HL-60/S4 treated with phorbol 12-myristate 13-acetate at 8.2 ng/mL for 4 days and 3 days (cell line): ENCODE data around the gene ZNF814.
"Not testable (repeated sequence)": the region's sequence is repeated elsewhere in the genome, so short reads cannot be mapped to it uniquely, and the experiment has no call there.

Experiments used
- in situ Hi-C: fragments of 300-500 bp; cut with MboI; formaldehyde crosslinking; loops from 2 replicates; pipeline ENCODE4 v1.15.0; 2022; ENCODE audit warnings: low sequenced_read_pairs

ZNF814 gene

DNA sequence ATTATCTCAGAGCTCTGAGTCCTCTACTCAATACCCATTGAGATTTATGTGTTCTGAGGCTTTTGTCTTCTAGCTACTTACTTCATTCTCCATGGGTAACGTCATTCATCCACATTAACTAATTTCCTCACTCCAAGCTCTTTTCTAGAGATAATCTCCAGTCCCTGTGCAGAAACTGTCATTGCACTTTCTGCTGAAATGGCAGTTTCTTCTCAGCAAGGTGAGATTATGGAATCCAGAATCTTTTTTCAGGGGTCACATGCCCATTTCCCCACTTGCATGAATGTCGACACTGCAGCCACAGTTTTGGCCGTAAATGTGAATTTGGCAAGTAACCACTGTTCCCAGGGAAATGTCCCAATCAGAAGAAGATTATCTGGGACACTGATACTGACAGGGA, 26.5 kb downstream of the ZNF814 start:
- in situ Hi-C loops: not testable (repeated sequence)

DNA sequence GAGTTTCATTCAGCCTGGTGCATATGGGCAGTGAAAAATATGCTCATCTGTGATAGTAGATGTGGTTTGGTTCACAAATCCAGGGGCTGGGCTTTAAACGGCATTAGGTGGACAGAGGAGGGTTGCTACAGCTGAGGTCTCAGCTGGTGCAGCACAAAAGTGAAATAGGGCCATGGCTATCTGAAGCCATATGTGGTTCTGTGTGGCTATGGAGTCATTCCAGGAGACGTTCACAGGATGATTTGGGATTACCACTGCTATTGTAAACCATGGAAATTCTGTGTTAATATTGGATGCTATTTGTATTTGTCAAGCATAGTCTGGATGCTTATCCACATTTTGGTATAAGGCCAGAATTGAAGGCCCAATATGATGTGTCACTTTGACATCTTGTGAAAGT, 34.7 kb downstream of the ZNF814 start:
- in situ Hi-C loops: not testable (repeated sequence)

DNA sequence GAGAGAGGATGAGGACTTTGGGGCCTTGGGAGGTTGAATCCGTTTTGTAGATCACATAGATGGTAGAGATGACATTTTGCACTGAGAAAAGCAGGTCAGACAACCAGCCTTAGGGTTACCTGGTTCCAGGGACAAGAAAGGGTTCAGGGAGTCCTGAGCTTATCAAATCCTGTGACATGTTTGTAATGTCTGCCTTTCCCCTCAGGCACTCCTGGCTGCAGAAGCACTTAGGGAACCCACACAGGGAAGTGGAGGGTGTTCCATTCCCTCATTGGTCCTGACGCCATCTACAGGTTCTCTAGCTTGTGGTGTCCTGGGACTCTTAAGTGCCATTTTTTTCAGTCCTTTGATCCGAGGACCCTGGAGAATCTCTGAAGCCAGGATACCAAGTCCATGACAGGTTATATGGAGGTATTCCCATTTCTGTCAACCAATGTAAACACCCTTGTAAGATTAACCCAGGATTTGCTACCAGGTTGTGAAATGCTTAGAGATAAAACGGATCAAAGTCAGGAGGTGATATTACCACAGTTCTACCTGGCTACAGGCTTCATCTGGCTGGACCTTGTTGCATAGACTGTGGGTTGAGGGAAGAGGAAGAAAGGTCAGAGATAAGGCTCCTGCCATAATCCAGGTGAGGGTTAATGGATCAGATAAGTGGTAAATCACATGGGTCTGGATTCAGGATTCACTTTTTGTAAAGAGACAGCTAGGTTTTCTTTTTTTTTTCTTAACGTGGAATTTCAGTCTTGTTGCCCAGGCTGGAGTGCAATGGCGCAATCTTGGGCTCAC, 36.8 kb downstream of the ZNF814 start:
- in situ Hi-C loops: not testable (repeated sequence)

DNA sequence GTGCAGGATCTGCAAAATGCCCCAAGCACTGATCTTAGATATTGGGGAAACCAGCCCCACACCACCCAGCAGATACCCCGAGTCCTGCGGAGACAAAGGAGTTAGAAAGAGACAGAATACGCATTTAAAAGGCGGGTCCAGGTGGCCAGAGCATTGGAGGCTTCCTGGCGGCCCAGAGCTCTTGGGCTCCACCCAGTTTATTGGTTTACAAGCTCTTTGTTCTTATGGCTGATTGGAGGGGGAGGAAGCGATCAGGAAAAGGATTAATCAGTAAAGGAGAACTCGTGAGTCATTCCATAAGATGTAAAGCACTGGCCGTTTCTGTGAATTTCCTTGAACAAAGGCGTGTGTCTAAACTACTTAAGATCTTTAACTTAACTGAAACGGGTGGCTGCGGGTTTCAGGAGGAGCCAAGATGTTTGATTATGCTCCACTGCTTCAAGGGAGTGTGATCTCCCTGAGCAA, 38.3 kb downstream of the ZNF814 start:
- in situ Hi-C loops: no loop called here

DNA sequence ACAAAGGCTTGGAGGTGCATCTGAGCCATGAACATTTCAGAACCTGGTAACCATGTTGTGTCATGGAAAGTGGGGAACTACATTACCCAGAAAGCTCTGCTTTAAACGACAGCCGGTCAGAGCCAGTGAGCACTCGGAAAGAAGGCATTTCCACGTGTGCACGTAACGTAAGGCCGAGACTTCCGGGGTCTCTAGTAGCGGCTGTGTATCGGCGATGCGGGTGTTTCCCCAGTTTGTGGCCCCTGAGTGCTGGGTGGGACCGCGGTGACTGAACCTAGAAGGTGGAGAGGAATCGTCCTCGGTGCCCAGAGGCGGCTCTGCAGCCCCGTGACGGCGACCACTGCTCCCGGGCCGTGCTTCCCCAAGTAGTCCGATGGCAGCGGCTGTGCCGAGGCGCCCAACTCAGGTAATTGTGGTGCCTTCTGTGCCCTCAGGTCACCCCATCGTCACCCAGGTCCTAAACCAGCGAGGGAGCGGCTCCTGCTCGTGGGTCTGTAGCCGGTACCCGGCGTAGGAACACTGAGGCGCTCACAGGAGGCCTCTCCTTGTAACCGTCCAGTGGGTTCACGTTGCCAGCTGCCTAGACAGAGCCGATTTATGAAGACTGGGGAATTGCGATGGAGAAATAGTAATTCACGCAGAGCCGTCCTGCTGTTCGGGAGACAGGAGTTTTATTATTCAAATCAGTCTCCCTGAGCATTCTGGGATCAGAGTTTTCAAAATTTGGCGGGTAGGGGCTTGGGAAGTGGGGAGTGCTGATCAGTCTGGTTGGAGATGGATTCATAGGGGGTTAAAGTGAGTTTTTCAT, 39.0 kb downstream of the ZNF814 start, which contains the start of gene ZNF587:
TSS of gene ZNF587 (plus strand) at position 194 of the 808 bp plus-strand sequence. CDS start at position 374, 180 bp downstream.
- in situ Hi-C loops: not testable (repeated sequence)

DNA sequence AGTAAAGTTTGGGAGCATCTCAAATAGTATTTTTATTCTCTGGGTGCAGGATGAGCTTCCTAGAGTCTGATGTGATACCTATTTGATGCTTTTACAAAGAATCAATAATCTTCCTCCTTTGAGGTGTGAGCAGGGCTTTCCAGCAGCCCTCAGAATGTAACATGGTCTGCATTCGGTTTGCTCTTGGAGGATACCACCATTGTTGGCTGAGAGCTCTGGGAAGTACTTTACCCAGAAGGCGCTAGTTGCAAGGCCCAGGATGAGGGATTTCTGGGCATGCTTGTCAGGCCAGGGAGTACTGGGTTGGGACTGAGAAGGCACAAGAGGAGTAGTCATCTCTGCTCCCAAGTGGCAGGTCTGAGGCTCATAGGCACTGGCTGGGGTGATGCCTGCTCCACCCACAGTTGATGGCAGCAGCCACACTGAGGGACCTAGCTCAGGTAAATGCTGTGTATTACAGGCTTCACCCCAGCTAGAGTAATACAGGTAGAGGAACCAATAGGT, 39.6 kb downstream of the ZNF814 start:
- in situ Hi-C loops: not testable (repeated sequence)

DNA sequence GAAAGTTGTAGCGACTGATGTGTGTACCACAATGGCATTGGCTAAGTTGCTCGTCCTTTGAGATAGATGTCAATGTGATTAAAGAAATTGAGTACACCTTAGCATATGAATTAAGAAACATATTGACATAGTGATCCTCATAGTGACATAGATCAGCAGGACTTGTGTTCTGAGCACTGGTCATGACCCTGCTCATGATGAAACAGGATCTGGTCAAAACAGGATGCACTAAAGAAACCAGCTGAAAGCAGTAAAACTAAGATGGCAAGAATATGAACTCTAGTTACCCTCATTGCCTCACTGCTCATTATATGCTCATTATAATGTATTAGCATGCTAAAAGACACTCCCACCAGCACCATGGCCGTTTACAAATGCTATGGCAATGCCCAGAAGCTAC, 41.7 kb downstream of the ZNF814 start:
- in situ Hi-C loops: not testable (repeated sequence)

DNA sequence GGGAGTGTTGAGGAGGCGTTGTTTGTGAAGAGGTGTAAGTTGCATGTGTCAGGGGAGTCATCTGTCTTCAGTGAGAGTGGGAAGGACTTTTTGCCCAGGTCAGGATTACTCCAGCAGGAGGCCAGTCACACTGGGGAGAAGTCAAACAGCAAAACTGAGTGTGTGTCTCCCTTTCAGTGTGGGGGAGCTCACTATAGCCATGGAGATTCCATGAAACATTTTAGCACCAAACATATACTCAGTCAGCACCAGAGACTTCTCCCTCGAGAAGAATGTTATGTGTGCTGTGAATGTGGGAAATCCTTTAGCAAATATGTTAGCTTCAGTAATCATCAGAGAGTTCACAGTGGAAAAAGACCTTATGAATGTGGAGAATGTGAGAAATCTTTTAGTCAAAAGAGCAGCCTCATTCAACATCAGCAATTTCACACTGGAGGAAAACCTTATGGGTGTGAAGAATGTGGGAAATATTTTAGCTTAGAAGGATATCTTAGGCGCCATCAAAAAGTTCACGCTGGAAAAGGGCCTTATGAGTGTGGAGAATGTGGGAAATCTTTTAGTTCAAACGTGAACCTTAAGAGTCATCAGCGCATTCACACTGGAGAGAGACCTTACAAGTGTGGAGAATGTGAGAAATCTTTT, 47.6 kb downstream of the ZNF814 start:
- in situ Hi-C loops: no loop called here

DNA sequence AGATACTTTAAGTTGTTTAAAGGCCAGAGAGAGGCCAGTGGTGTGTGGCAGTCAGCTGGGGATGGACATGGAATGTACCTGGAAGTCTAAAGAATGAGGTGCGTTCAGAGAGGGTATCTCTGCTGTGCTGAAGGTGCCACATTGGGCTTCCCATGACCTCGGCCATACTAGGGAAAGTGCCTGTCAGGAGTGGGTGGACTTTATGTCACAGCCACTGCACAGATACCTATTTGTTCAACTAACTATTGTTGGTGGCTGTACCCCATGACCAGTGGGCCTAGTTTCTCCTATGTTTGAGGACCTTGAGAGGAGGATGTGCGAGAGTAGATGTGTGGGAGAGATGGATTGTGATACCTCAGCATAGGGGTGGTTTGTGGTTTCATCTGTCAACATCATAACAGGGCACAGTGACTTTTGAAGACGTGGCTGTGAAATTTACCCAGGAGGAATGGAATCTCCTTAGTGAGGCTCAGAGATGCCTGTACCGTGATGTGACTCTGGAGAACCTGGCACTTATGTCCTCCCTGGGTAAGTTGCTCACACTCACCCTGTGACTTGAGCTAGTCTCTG, 50.1 kb downstream of the ZNF814 start:
- in situ Hi-C loops: not testable (repeated sequence)

DNA sequence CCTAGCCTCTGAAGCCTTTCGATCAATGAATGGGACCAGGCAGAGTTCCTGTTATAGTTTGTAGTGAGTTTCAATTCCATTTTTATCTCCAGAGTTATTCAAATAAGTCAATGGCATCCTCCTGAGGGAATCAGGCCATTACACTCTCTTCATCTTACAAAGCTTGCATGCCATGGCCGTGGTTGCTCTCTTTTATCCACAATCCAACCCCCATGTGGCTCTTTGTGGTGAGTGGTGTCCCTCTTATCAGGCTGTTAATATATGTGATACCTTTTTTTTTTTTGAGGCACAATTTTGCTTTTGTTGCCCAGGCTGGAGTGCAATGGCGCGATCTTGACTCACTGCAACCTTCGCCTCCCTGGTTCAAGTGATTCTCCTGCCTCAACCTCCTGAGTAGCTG, 51.8 kb downstream of the ZNF814 start:
- in situ Hi-C loops: not testable (repeated sequence)

DNA sequence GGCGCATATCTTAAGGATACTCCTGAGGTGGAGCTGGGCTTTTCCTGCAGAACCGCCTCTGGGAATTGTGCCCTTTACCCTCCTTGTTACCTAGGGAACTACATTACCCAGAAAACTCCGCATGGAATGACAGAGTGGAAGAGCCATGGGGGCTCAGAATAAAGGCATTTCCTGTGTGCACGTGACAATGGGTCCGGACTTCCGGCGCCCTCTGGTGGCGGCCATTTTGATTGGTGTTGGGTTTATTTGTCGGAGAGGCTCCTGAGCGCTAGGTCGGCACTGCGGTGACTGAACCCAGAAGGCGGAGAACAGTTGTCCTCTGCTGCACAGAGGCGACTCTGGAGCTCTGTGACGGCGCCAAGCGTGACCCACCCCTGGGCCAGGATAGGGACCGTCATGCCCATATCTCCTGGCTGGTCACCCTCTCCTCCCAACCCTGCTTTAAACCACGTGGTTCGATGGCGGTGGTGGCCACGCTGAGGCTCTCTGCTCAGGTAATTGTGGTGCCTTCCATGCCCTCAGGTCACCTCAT, 58.7 kb downstream of the ZNF814 start, which contains the start of gene ZNF587B:
TSS of gene ZNF587B (plus strand) at position 229 of the 532 bp plus-strand sequence. CDS start at position 459, 230 bp downstream.
- in situ Hi-C loops: no loop called here

DNA sequence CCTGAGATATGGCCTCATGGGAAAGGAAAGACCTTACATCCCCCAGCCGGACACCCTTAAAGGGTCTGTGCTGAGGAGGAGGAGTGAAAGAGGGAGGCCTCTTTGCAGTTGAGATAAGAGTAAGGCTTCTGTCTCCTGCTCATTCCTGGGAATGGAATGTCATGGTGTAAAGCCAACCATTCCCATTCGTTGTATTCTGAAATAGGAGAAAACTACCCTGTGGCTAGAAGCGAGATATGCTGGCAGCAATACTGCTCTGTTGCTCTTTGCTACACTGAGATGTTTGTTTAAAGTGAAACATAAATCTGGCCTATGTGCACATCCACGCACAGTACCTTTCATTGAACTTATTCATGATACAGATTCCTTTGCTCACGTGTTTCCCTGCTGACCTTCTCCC, 59.5 kb downstream of the ZNF814 start:
- in situ Hi-C loops: no loop called here

DNA sequence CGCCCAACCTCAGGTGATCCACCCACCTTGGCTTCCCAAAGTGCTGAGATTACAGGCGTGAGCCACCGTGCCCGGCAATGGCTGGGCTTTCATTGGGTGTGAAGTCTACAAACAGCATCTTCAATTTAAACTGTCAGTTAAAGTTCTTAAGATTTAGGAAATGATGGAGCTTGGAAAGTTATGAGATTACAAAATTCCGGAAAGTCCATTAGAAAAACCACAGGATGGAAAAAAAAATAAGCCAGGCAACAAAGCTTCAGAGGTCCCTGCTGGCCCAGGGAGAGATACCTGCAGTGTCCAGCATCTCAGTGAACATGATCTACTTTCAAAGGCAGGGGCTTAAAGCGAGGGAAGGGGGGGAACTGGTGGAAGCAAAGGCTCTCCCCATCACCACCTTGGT, 63.3 kb downstream of the ZNF814 start:
- in situ Hi-C loops: no loop called here

DNA sequence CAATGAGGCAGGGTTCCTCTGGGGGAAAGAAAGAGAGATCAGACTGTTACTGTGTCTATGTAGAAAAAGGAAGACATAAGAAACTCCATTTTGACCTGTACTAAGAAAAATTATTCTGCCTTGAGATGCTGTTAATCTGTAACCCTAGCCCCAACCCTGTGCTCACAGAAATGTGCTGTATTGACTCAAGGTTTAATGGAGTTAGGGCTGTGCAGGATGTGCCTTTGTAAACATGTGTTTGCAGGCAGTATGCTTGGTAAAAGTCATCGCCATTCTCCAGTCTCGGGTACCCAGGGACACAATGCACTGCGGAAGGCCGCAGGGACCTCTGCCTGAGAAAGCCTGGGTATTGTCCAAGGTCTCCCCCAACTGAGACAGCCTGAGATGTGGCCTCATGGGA, 65.2 kb downstream of the ZNF814 start:
- in situ Hi-C loops: not testable (repeated sequence)

DNA sequence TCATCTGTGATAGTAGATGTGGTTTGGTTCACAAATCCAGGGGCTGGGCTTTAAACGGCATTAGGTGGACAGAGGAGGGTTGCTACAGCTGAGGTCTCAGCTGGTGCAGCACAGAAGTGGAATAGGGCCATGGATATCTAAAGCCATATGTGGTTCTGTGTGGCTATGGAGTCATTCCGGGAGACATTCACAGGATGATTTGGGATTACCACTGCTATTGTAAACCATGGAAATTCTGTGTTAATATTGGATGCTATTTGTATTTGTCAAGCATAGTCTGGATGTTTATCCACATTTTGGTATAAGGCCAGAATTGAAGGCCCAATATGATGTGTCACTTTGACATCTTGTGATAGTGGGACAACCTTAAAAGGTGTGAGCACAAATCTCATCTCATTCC, 65.7 kb downstream of the ZNF814 start:
- in situ Hi-C loops: not testable (repeated sequence)

DNA sequence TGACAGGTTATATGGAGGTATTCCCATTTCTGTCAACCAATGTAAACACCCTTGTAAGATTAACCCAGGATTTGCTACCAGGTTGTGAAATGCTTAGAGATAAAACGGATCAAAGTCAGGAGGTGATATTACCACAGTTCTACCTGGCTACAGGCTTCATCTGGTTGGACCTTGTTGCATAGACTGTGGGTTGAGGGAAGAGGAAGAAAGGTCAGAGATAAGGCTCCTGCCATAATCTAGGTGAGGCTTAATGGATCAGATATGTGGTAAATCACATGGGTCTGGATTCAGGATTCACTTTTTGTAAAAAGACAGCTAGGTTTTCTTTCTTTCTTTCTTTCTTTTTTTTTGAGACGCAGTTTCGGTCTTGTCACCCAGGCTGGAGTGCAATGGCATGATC, 67.3 kb downstream of the ZNF814 start:
- in situ Hi-C loops: not testable (repeated sequence)

DNA sequence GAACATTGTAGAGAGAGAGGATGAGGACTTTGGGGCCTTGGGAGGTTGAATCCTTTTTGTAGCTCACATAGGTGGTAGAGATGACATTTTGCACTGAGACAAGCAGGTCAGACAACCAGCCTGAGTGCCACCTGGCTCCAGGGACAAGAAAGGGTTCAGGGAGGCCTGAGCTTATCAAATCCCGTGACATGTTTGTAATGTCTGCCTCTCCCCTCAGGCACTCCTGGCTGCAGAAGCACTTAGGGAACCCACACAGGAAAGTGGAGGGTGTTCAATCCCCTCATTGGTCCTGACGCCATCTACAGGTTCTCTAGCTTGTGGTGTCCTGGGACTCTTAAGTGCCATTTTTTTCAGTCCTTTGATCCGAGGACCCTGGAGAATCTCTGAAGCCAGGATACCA, 67.7 kb downstream of the ZNF814 start:
- in situ Hi-C loops: not testable (repeated sequence)

DNA sequence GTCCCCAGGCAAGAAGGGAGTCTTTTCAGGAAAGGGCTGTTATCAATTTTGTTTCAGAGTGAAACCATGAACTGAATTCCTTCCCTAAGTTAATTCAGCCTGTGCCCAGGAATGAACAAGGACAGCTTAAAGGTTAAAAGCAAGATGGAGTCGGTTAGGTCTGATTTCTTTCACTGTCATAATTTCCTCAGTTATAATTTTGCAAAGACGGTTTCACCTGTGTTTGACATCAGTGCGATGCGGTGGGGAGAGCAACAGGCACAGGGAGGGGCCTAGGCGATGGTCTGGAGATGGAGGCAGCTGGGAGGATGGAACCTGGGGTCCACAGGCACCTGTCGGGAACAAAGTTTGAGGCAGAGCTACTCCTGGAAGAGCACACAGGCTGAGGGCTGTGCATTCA, 68.2 kb downstream of the ZNF814 start:
- in situ Hi-C loops: no loop called here

DNA sequence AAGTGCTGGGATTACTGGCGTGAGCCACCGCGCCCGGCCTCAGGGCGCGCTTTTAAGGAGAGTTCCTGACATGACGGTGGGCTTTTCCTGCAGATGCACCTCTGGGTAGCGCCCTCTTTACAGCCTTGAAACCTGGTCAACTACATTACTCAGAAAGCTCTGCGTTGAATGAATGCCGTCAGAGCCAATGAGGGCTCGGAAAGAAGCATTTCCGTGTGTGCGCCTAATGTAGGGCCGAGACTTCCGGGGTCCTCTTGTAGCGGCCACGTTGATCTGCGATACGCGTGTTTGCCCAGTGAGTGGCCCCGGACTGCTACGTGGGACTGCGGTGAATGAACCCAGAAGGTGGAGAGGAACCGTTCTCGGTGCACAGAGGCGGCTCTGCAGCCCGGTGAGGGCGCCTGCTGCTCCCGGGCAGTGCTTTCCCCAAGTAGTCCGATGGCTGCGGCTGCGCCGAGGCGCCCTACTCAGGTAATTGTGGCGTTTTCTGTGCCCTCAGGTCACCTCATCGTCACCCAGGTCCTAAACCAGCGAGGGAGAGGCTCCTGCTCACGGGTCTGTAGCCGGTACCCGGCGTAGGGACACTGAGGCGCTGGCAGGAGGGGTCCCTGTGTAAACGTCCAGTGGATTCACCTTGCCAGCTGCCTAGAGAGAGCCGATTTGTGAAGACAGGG, 69.2 kb downstream of the ZNF814 start:
- in situ Hi-C loops: no loop called here

DNA sequence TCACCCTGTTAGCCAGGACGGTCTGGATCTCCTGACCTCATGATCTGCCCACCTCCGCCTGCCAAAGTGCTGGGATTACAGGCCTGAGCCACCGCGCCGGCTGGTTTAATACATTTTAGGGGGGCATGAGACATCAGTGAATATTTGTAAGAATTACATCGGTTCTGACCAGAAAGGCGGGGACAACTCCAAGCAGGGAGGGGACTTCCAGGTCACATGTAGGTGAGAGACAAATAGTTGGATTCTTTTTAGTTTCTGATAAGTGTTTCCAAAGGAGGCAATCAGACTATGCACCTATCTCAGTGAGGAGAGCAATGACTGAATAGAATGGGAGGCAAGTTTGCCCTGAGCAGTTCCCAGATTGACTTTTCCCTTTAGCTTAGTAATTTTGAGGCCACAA, 70.5 kb downstream of the ZNF814 start:
- in situ Hi-C loops: no loop called here
